ENCODE data around the gene PCSK6. TPM values are rescaled to one million over a fixed set of nuclear protein-coding genes. Genes with fewer than 3 reads are reported as not detected.

Gene PCSK6
- polyA plus RNA-seq, 1 donor from 2014 or later: 0.14 TPM

- Mint-ChIP-seq H3K4me3 (peak overlapping the region in 3 of 4 donors; percentile 24 to 46 (median 43)), H3K4me1 (peaks cover 0 to 6% (median 5%) of the 10 kb centered on the region in 3 donors), H3K9me3 (peaks cover 0 to 1% (median 0%) of the 10 kb centered on the region in 3 donors), H3K27me3 (peaks cover 36% of the 10 kb centered on the region), H3K36me3 (no peaks in the 10 kb centered on the region), H3K27ac (peak overlapping the region in 2 of 3 donors; percentile 17 to 27)
Measured at GRCh38 chr15:101320501-101321052, 168.9 kb downstream of the PCSK6 start.

GRCh38 chr15:101318839-101319238, 170.7 kb downstream of the PCSK6 start:
- Mint-ChIP-seq H3K4me3 (no peak overlapping the region), H3K27ac (no peak overlapping the region), H3K9me3 (peaks cover 0 to 1% (median 0%) of the 10 kb centered on the region in 3 donors)

GRCh38 chr15:101318147-101318819, 171.2 kb downstream of the PCSK6 start:
- H3K9me3 Mint-ChIP-seq: peaks cover 0 to 1% (median 0%) of the 10 kb centered on the region in 3 donors
- peaks cover 0 to 9% (median 5%) of the 10 kb centered on the region in 3 donors for H3K4me1 Mint-ChIP-seq
- H3K36me3 Mint-ChIP-seq: no peaks in the 10 kb centered on the region
- peaks cover 34% of the 10 kb centered on the region for H3K27me3 Mint-ChIP-seq
- no peak overlapping the region for H3K27ac Mint-ChIP-seq
- no peak overlapping the region for H3K4me3 Mint-ChIP-seq

More at GRCh38 chr15:101318839-101319238, 170.7 kb downstream of the PCSK6 start:
- no peaks in the 10 kb centered on the region for H3K36me3 Mint-ChIP-seq
- peaks cover 0 to 8% (median 5%) of the 10 kb centered on the region in 3 donors for H3K4me1 Mint-ChIP-seq
- peaks cover 35% of the 10 kb centered on the region for H3K27me3 Mint-ChIP-seq

GRCh38 chr15:101317336-101317872, 172.1 kb downstream of the PCSK6 start:
- H3K27ac Mint-ChIP-seq: no peak overlapping the region
- H3K4me1 Mint-ChIP-seq: peaks cover 0 to 9% (median 5%) of the 10 kb centered on the region in 3 donors
- H3K4me3 Mint-ChIP-seq: no peak overlapping the region
- no peaks in the 10 kb centered on the region for H3K36me3 Mint-ChIP-seq
- peaks cover 29% of the 10 kb centered on the region for H3K27me3 Mint-ChIP-seq
- H3K9me3 Mint-ChIP-seq: peaks cover 0 to 1% (median 0%) of the 10 kb centered on the region in 3 donors

- Mint-ChIP-seq H3K4me1 (peaks cover 0 to 9% (median 5%) of the 10 kb centered on the region in 3 donors), H3K27ac (no peak overlapping the region), H3K4me3 (no peak overlapping the region), H3K27me3 (peaks cover 27% of the 10 kb centered on the region), H3K36me3 (no peaks in the 10 kb centered on the region), H3K9me3 (peaks cover 0 to 1% (median 0%) of the 10 kb centered on the region in 3 donors)
Measured at GRCh38 chr15:101316529-101316928, 173.0 kb downstream of the PCSK6 start.

GRCh38 chr15:101315736-101316135, 173.8 kb downstream of the PCSK6 start:
- no peak overlapping the region for H3K27ac Mint-ChIP-seq
- peaks cover 0 to 1% (median 0%) of the 10 kb centered on the region in 3 donors for H3K9me3 Mint-ChIP-seq
- peaks cover 20% of the 10 kb centered on the region for H3K27me3 Mint-ChIP-seq

GRCh38 chr15:101314336-101315125, 175.0 kb downstream of the PCSK6 start:
- H3K9me3 Mint-ChIP-seq: peaks cover 0 to 1% (median 0%) of the 10 kb centered on the region in 3 donors
- peaks cover 12% of the 10 kb centered on the region for H3K27me3 Mint-ChIP-seq
- no peak overlapping the region for H3K27ac Mint-ChIP-seq
- no peaks in the 10 kb centered on the region for H3K36me3 Mint-ChIP-seq
- no peak overlapping the region for H3K4me3 Mint-ChIP-seq
- peaks cover 0 to 3% (median 0%) of the 10 kb centered on the region in 3 donors for H3K4me1 Mint-ChIP-seq

More at GRCh38 chr15:101315736-101316135, 173.8 kb downstream of the PCSK6 start:
- Mint-ChIP-seq H3K4me3 (no peak overlapping the region), H3K4me1 (peaks cover 0 to 8% (median 5%) of the 10 kb centered on the region in 3 donors), H3K36me3 (no peaks in the 10 kb centered on the region)

- Mint-ChIP-seq H3K4me3 (no peak overlapping the region), H3K27ac (no peak overlapping the region), H3K36me3 (no peaks in the 10 kb centered on the region), H3K27me3 (peaks cover 5% of the 10 kb centered on the region), H3K4me1 (peaks cover 0 to 3% (median 0%) of the 10 kb centered on the region in 3 donors), H3K9me3 (no peaks in the 10 kb centered on the region)
Measured at GRCh38 chr15:101313041-101313761, 176.3 kb downstream of the PCSK6 start.

GRCh38 chr15:101310508-101310907, 179.0 kb downstream of the PCSK6 start:
- peaks cover 0 to 3% (median 0%) of the 10 kb centered on the region in 3 donors for H3K4me1 Mint-ChIP-seq
- no peaks in the 10 kb centered on the region for H3K9me3 Mint-ChIP-seq
- no peak overlapping the region for H3K4me3 Mint-ChIP-seq
- H3K27me3 Mint-ChIP-seq: peaks cover 3% of the 10 kb centered on the region
- H3K36me3 Mint-ChIP-seq: no peaks in the 10 kb centered on the region
- H3K27ac Mint-ChIP-seq: peak overlapping the region in 1 of 3 donors; percentile 63

- no peaks in the 10 kb centered on the region for H3K9me3 Mint-ChIP-seq
- H3K36me3 Mint-ChIP-seq: no peaks in the 10 kb centered on the region
- H3K27me3 Mint-ChIP-seq: peaks cover 3% of the 10 kb centered on the region
- H3K27ac Mint-ChIP-seq: no peak overlapping the region
- H3K4me3 Mint-ChIP-seq: no peak overlapping the region
- H3K4me1 Mint-ChIP-seq: peaks cover 0 to 3% (median 0%) of the 10 kb centered on the region in 3 donors
Measured at GRCh38 chr15:101310161-101310480, 179.4 kb downstream of the PCSK6 start.

- Mint-ChIP-seq H3K4me1 (peaks cover 0 to 3% (median 0%) of the 10 kb centered on the region in 3 donors), H3K27ac (no peak overlapping the region), H3K4me3 (no peak overlapping the region), H3K36me3 (no peaks in the 10 kb centered on the region), H3K9me3 (no peaks in the 10 kb centered on the region), H3K27me3 (peaks cover 3% of the 10 kb centered on the region)
Measured at GRCh38 chr15:101309436-101310160, 179.9 kb downstream of the PCSK6 start.

- no peaks in the 10 kb centered on the region for H3K36me3 Mint-ChIP-seq
- no peak overlapping the region for H3K27ac Mint-ChIP-seq
- peaks cover 3% of the 10 kb centered on the region for H3K27me3 Mint-ChIP-seq
- H3K9me3 Mint-ChIP-seq: no peaks in the 10 kb centered on the region
- peaks cover 0 to under 1% (median 0%) of the 10 kb centered on the region in 3 donors for H3K4me1 Mint-ChIP-seq
- H3K4me3 Mint-ChIP-seq: no peak overlapping the region
Measured at GRCh38 chr15:101308604-101309435, 180.7 kb downstream of the PCSK6 start.

- H3K4me3 Mint-ChIP-seq: no peak overlapping the region
- H3K4me1 Mint-ChIP-seq: no peaks in the 10 kb centered on the region
- peaks cover 3% of the 10 kb centered on the region for H3K27me3 Mint-ChIP-seq
- no peaks in the 10 kb centered on the region for H3K9me3 Mint-ChIP-seq
- peak overlapping the region in 1 of 3 donors; percentile 59 for H3K27ac Mint-ChIP-seq
- H3K36me3 Mint-ChIP-seq: no peaks in the 10 kb centered on the region
Measured at GRCh38 chr15:101307897-101308603, 181.5 kb downstream of the PCSK6 start.

Measured in IgD-negative memory B cell (primary cell).